Limb (tissue), 2 donors: Measurements from ENCODE around the gene DENND10.
A peak's percentile ranks its signal among the peaks of the same experiment; 100 is the strongest.
"Not testable (repeated sequence)": the region's sequence is repeated elsewhere in the genome, so short reads cannot be mapped to it uniquely, and the experiment has no call there.

ENCODE experiments used
- DNase-seq, 2 donors: peaks; one replicate each; pipeline ENCODE4 v3.0.0-alpha.2; 2016; ENCODE audit errors: extremely low spot score in 2 of 2

The DENND10 gene

DNA sequence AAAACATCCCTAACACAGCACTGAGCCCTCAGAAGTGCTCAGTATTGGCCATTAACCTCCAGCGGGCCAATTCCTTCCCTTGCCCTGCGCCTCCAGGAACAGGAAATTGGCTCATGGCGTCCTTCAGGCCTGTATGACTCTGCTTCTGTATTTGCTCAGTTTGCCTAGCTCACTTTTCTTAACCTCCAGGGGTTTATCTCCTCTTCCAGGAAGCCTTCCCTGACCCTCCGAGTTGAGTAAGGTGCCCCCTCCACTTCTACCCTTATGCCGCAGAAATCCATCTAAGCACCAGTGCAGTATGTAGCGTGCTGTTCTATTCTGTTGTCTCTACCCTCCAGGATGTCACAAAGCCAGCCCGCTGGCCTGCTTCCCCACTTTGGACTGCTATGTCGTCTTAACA, 62.7 kb downstream of the DENND10 start:
- no peak for DNase-seq

DNA sequence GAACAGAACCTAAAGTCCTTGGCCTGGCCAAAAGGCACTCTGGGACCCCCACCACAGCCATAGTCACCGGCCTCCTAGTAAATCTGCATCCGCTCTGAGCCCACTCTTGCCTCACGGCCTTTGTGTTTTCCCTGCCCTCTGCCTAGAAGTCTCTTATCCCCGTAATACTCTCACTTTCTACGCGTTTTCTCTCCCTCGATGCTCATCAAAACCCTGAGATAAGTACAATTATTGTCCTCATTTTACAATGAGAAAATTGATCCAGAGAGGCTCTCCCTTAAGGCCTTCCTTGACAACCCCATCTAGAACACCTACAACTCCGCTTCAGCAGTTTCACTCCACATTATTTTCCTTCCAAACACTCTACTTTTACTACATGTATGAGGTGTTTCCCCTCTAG, 63.1 kb downstream of the DENND10 start:
- DNase-seq, result no peak

DNA sequence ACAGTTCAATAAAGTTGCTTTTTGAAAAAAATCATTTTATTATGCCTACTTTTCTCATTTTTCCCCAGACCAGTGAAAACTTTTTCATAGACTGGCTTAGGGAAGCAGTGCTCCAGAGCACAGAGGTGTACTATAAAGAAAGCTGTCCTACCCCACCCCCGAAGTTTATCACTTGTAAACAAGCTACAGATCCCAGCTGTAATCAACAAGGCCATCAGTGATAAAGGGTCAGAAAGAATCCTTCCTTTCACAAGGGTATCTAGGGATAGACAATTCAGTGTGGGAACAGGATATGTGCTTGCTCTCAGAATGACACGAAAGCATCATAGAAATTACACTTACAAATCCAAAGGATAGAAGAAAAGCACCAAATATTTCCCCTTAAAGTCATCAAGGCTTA, 70.2 kb downstream of the DENND10 start:
- no peak for DNase-seq

DNA sequence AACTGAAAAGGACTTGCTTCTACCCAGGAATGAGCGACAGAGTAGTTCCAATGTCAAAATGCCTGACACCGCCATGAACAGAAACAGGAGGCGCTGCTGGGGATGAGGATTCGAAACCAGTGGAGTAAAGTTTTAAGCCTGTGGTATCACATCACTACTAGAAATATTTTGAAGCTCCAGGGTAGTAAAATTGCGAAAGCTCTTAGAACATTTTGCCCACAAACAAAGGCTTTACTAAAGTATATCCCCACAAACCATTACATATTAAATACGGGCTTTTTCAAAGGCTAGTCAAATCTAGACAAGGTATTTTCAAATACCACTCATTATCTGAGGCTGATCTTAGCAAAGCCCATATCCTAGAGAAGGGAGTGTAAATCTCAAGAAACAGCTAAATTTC, 72.3 kb downstream of the DENND10 start:
- no peak for DNase-seq

DNA sequence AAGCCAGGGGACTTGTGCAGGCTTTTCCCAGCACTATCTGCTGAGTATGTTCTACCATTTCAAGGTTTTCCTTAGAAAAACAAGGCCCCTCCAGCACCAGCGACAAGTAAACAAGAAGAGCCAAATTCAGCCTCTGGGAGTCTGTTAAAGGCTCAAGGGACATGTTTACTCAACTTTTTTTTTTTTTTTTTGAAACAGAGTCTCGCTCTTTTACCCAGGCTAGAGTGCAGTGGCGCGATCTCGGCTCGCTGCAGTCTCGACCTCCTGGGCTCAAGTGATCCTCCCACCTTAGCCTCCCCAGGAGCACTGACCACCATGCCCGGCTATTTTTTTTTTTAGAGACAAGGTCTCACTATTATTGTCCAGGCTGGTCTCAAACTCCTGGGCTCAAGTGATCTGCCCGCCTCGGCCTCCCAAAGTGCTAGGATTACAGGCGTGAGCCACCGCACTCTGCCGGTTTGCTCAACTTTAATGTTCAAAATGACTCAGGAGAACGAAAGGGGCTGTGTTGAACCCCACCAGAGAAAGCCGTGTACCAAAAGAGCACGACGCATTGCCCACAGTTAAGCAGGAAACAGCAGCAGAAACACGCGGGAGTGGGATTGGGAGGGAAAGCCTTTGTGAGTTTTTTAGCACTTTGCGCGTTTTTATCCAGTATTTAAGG, 73.9 kb downstream of the DENND10 start:
- no peak for DNase-seq

DNA sequence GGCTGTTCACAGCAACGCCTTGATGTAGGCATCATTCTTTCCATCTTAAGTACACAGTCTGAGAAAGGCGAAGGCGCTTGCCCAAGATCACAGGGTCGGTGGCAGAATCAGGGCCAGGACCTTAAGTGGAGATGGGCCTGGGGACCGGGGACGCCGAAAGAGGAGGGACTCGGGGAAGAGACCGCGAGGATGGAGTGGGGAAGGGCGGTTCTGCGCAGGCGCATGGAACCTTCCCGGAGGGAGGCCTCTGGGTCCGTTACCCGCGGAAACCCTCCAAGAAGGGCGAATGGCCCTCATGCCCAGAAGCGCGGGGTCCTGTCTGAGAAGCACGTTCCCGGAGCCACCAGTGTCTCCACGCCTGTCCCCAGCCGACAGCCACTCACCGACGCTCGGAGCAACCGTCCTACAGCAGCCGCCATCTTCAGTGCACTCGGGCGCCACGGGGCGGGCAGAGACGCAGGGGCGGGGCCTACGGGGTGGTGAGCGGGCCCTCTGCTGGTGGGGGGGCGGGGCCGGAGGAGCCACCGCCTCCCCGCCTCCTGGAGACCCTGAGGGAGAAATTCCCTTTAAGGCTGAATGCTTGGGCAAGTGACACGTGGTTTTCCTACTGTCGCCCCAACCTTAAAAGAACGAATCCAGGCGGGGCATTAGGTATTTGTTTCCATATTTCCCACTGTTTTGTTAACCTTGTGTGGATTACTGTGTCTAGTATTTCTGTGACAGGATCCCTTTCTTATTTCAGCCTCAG, 74.6 kb downstream of the DENND10 start, which contains the start of gene PRDX3:
TSS of gene PRDX3 (minus strand) at position 441 of the 748 bp plus-strand sequence. CDS start at position 419, 22 bp downstream.
- DNase-seq, result peak; percentile 94 to 97

DNA sequence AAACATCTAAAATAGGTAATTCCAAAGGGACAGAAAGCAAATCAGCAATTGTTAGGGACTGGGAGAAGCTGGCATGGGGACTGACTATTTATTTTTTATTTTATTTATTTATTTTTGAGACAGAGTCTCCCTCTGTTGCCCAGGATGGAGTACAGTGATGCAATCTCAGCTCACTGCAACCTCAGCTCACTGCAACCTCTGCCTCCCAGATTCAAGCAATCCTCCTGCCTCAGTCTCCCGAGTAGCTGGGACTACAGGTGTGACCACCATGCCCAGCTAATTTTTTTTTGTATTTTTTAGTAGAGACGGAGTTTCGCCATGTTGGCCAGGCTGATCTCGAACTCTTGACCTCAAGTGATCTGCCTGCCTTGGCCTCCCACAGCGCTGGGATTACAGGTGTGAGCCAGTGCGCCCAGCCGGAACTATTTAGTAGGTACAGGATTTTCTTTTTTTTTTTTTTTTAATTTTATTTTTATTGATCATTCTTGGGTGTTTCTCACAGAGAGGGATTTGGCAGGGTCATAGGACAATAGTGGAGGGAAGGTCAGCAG, 77.0 kb downstream of the DENND10 start:
- DNase-seq, result not testable (repeated sequence)

DNA sequence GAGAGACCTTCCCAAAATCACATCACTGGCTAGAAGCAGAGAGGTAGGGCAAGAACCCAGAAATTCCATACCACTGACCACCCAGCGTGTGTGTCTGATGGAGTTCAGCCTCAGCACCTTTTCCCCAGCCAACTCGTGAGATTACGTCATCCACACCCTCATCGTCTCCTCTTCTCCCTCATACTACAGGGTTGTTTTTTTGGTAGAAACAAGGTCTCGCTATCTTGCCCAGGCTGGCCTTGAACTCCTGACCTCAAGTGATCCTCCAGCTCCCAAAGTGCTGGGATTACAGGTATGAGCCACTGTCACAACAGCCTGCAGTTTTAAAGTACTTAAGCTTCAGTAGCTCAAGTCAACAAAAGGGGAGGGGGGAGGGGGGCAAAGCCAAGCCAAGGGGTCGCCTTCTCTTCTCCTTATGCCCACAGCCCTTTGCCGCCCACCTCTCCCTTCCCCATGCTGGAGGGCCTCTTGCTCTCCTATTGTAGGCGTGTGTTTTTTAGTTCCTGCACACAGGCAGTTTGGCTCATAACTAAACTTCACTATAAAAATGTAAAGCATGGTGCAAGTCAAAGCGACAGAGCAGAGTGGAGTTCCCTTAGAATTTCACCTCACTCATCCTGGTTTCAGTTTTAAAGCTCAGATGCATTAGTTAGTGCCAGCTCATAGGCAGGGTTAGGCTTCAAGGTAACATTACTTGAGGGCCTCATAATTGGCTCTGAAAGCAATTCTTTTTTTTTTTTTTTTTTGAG, 79.9 kb downstream of the DENND10 start:
- no peak for DNase-seq
